ENCODE results near the gene METTL26.
A peak's percentile ranks its signal among the peaks of the same experiment; 100 is the strongest.

The METTL26 gene

DNA sequence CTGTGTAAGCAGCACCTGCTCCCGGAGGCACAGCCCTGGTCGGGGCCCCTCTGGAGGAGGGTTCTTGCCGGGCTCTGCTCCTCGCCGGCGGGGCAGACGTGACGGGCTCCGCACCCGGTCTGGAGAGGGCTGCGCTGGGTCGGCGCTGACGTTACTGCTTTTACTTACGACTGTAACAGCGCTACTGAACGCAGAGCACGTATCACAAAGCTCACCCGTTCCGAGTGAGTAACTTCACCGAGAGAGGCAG, 47.5 kb downstream of the METTL26 start:
- H3K4me3 ChIP-seq (ENCODE audit: low read length), result peak overlapping the region; percentile 76
- DNase-seq (ENCODE audit: low read depth), result no peak

DNA sequence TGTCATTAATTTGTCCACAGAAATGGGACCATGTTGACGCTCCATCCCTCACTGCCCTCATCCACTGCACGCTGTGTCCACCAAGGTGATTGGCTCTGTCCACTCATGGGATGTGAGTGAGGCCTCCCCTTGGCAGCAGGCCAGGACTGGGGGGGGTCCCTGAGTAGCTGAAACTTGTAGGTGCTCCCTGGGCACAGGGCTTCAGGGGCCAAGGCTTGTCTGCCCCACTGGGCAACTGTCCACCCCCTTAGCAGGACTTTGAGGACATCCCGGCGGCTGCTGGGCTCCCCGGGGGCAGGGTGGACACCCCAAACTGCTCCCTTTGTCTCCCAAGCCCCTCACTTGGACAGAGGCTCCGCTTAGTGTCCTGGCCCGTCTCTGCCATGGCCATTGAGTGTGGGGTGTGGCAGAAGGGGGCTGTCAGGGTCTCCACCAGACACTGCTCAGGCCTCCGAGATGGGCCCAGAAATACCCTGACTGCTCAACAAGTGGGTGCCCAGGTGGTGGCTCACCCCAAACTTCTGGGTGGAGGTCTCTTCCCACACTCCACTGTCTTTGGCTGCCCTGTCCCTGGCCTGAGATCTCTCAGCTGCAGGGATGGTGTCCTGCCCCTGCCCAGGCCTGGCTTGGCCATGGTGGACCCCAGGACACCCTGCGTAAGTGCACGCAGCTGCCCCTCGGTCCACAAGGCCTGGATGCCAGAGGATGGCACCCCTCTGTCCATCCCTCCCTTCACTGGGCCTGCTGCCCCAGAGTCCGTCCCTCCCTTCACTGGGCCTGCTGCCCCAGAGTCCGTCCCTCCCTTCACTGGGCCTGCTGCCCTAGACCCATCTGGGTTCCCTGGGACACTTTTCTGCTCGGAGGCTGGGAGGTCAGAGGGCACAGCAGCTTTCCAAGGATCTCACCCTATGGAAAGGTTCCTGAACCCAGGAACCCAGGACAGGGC, 49.2 kb downstream of the METTL26 start:
- no peak overlapping the region for H3K4me3 ChIP-seq (ENCODE audit: low read length)
- DNase-seq (ENCODE audit: low read depth), result no peak

More for the DNA sequence above, 47.5 kb downstream of the METTL26 start:
- TF ChIP-seq, protein P1, sequence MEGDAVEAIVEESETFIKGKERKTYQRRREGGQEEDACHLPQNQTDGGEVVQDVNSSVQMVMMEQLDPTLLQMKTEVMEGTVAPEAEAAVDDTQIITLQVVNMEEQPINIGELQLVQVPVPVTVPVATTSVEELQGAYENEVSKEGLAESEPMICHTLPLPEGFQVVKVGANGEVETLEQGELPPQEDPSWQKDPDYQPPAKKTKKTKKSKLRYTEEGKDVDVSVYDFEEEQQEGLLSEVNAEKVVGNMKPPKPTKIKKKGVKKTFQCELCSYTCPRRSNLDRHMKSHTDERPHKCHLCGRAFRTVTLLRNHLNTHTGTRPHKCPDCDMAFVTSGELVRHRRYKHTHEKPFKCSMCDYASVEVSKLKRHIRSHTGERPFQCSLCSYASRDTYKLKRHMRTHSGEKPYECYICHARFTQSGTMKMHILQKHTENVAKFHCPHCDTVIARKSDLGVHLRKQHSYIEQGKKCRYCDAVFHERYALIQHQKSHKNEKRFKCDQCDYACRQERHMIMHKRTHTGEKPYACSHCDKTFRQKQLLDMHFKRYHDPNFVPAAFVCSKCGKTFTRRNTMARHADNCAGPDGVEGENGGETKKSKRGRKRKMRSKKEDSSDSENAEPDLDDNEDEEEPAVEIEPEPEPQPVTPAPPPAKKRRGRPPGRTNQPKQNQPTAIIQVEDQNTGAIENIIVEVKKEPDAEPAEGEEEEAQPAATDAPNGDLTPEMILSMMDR (conservative IDR thresholded peaks at IDR 0.05; ENCODE audit: low read depth, low read length), result no peak

DNA sequence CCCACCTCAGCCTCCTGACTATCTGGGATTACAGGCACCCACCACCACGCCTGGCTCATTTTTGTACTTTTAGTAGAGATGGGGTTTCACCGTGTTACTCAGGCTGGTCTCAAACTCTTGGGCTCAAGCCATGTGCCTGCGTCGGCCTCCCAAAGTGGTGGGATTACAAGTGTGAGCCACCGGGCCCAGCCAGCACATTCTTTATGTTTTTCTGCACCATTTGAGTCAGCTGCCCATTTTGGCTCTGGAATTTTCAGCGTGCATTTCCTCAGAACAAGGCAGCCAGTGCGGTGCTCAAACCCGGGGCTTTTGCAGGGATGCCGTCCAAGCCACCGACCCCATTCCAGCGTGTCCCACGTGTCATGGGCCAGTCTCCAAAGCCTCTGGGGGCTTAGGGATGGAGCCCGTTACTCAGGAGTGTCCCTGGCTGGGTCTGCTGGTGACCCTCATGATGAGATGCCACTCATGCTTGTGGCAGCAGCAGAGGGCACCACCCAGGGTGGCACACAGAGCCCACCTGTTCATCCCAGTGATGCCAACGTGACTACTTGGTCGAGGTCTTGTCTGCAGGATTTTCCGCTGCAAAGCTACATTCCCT, 50.0 kb downstream of the METTL26 start:
- TF ChIP-seq, protein P1 (conservative IDR thresholded peaks at IDR 0.05; ENCODE audit: low read depth, low read length), result no peak
- H3K4me3 ChIP-seq (ENCODE audit: low read length), result no peak overlapping the region
- DNase-seq (ENCODE audit: low read depth), result no peak

More for the DNA sequence above, 49.2 kb downstream of the METTL26 start:
- TF ChIP-seq, protein P1 (conservative IDR thresholded peaks at IDR 0.05; ENCODE audit: low read depth, low read length), result no peak

DNA sequence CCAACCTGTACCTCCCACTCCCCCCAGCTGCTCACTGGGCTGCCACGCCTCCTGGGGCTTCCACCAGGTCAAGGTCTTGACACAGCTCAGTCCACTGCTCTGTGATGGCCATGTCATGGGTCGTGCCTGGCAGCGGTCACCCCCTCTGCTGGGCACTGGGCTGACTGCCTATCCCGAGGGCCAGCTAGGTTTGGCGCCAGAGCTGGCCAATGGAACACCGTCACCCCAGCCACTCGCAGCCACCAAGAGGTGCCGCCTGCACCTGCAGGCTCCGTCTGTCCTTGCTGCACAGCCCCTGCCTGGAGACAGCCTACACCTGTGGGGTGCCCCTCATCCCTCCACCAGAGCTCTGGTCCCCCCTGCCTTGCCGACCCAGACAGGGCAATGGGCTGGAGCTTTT, 50.8 kb downstream of the METTL26 start:
- H3K4me3 ChIP-seq (ENCODE audit: low read length), result no peak overlapping the region
- TF ChIP-seq, protein P1 (conservative IDR thresholded peaks at IDR 0.05; ENCODE audit: low read depth, low read length), result peak; percentile 2
- no peak for DNase-seq (ENCODE audit: low read depth)
